Measurements from ENCODE around the gene PFKFB3. TPM values are rescaled to one million over a fixed set of nuclear protein-coding genes. Genes with fewer than 3 reads are reported as not detected.

PFKFB3 gene
- total and polyA plus RNA-seq, 2 experiments from 2014 or later: 14.5 to 23.7 TPM

GRCh38 chr10:6228647-6229046 lies 25.9 kb downstream of the PFKFB3 start:
- TF ChIP-seq EZH2 (IDR thresholded peaks at IDR 0.05; ENCODE audit: insufficient read depth, poor library complexity, severe bottlenecking) (no peak), EZH2phosphoT487 (IDR thresholded peaks at IDR 0.05; ENCODE audit: insufficient read depth, low read depth) (no peak)
- H3K4me2 ChIP-seq (ENCODE audit: unreplicated experiment): no peak overlapping the region
- no peak overlapping the region for H2AFZ ChIP-seq
- in situ Hi-C loops (cut with MboI): no loop called here
- no peaks in the 10 kb centered on the region for H3K9me2 ChIP-seq (ENCODE audit: insufficient read depth)
- H3K27me3 ChIP-seq (replicated peaks; ENCODE audit: insufficient read depth): no peaks in the 10 kb centered on the region
- H3K9ac ChIP-seq: no peak overlapping the region
- no peak overlapping the region for H3K27ac ChIP-seq
- WGBS, 2 experiments (ENCODE audit: low coverage in 1 of 2, low lambda C conversion rate in 2 of 2, missing lambda C conversion rate in 2 of 2): 75 to 78% methylated on average over 5 of the region's 5 CpGs
- H3F3A ChIP-seq (ENCODE audit: insufficient read depth): no peaks in the 10 kb centered on the region
- no peak overlapping the region for H3K4me3 ChIP-seq
- H4K20me1 ChIP-seq (ENCODE audit: insufficient read depth): no peaks in the 10 kb centered on the region
- no peaks in the 10 kb centered on the region for H3K4me1 ChIP-seq (ENCODE audit: insufficient read depth)
- no peaks in the 10 kb centered on the region for H3K9me3 ChIP-seq (ENCODE audit: low read depth)
- DNase-seq: no peak
- H3K79me2 ChIP-seq (ENCODE audit: insufficient read depth): no peaks in the 10 kb centered on the region
- H3K36me3 ChIP-seq (ENCODE audit: low read depth): peaks cover 13% of the 10 kb centered on the region; the same call in 1 of the 2 replicates

- H3K9me2 ChIP-seq (ENCODE audit: insufficient read depth): no peaks in the 10 kb centered on the region
- H3K4me3 ChIP-seq: no peak overlapping the region
- H3K4me2 ChIP-seq (ENCODE audit: unreplicated experiment): no peak overlapping the region
- in situ Hi-C loops (cut with MboI): no loop called here
- TF ChIP-seq EZH2phosphoT487 (IDR thresholded peaks at IDR 0.05; ENCODE audit: insufficient read depth, low read depth) (no peak), EZH2 (IDR thresholded peaks at IDR 0.05; ENCODE audit: insufficient read depth, poor library complexity, severe bottlenecking) (no peak)
- no peaks in the 10 kb centered on the region for H3K9me3 ChIP-seq (ENCODE audit: low read depth)
- H3F3A ChIP-seq (ENCODE audit: insufficient read depth): no peaks in the 10 kb centered on the region
- H2AFZ ChIP-seq: no peak overlapping the region
- H3K4me1 ChIP-seq (ENCODE audit: insufficient read depth): no peaks in the 10 kb centered on the region
- H3K36me3 ChIP-seq (ENCODE audit: low read depth): peaks cover 11% of the 10 kb centered on the region; the same call in 1 of the 2 replicates
- 95 to 96% methylated on average over 15 of the region's 15 CpGs for WGBS, 2 experiments (ENCODE audit: low coverage in 1 of 2, low lambda C conversion rate in 2 of 2, missing lambda C conversion rate in 2 of 2)
- no peak overlapping the region for H3K9ac ChIP-seq
- H4K20me1 ChIP-seq (ENCODE audit: insufficient read depth): no peaks in the 10 kb centered on the region
- no peak for DNase-seq
- H3K79me2 ChIP-seq (ENCODE audit: insufficient read depth): no peaks in the 10 kb centered on the region
- no peak overlapping the region for H3K27ac ChIP-seq
- no peaks in the 10 kb centered on the region for H3K27me3 ChIP-seq (replicated peaks; ENCODE audit: insufficient read depth)
These were observed 26.6 kb downstream of the PFKFB3 start for GRCh38 chr10:6229290-6229689.

- H3K79me2 ChIP-seq (ENCODE audit: insufficient read depth): no peaks in the 10 kb centered on the region
- H3K9ac ChIP-seq: no peak overlapping the region
- no peaks in the 10 kb centered on the region for H4K20me1 ChIP-seq (ENCODE audit: insufficient read depth)
- no peaks in the 10 kb centered on the region for H3K27me3 ChIP-seq (replicated peaks; ENCODE audit: insufficient read depth)
- H3K4me1 ChIP-seq (ENCODE audit: insufficient read depth): no peaks in the 10 kb centered on the region
- no peak overlapping the region for H3K4me2 ChIP-seq (ENCODE audit: unreplicated experiment)
- H3K9me3 ChIP-seq (ENCODE audit: low read depth): no peaks in the 10 kb centered on the region
- no peak overlapping the region for H3K27ac ChIP-seq
- no peak overlapping the region for H2AFZ ChIP-seq
- peaks cover 7% of the 10 kb centered on the region; the same call in 1 of the 2 replicates for H3K36me3 ChIP-seq (ENCODE audit: low read depth)
- TF ChIP-seq EZH2phosphoT487 (IDR thresholded peaks at IDR 0.05; ENCODE audit: insufficient read depth, low read depth): no peak
- no peak for TF ChIP-seq EZH2 (IDR thresholded peaks at IDR 0.05; ENCODE audit: insufficient read depth, poor library complexity, severe bottlenecking)
- no peak for DNase-seq
- no peaks in the 10 kb centered on the region for H3K9me2 ChIP-seq (ENCODE audit: insufficient read depth)
- H3F3A ChIP-seq (ENCODE audit: insufficient read depth): no peaks in the 10 kb centered on the region
- in situ Hi-C loops (cut with MboI): no loop called here
- no peak overlapping the region for H3K4me3 ChIP-seq
- 88 to 93% methylated on average over 13 of the region's 13 CpGs for WGBS, 2 experiments (ENCODE audit: low coverage in 1 of 2, low lambda C conversion rate in 2 of 2, missing lambda C conversion rate in 2 of 2)
These were observed 27.0 kb downstream of the PFKFB3 start for GRCh38 chr10:6229746-6230145.

GRCh38 chr10:6230315-6230714 lies 27.6 kb downstream of the PFKFB3 start:
- no peaks in the 10 kb centered on the region for H3K79me2 ChIP-seq (ENCODE audit: insufficient read depth)
- H3K27me3 ChIP-seq (replicated peaks; ENCODE audit: insufficient read depth): no peaks in the 10 kb centered on the region
- no peak overlapping the region for H3K4me2 ChIP-seq (ENCODE audit: unreplicated experiment)
- no peak overlapping the region for H2AFZ ChIP-seq
- in situ Hi-C loops (cut with MboI): no loop called here
- no peaks in the 10 kb centered on the region for H3F3A ChIP-seq (ENCODE audit: insufficient read depth)
- 95 to 100% methylated on average over 2 of the region's 2 CpGs for WGBS, 2 experiments (ENCODE audit: low coverage in 1 of 2, low lambda C conversion rate in 2 of 2, missing lambda C conversion rate in 2 of 2)
- H3K9me2 ChIP-seq (ENCODE audit: insufficient read depth): no peaks in the 10 kb centered on the region
- H3K9me3 ChIP-seq (ENCODE audit: low read depth): no peaks in the 10 kb centered on the region
- DNase-seq: no peak
- H3K4me3 ChIP-seq: no peak overlapping the region
- H3K9ac ChIP-seq: no peak overlapping the region
- no peaks in the 10 kb centered on the region for H3K4me1 ChIP-seq (ENCODE audit: insufficient read depth)
- TF ChIP-seq EZH2 (IDR thresholded peaks at IDR 0.05; ENCODE audit: insufficient read depth, poor library complexity, severe bottlenecking) (no peak), EZH2phosphoT487 (IDR thresholded peaks at IDR 0.05; ENCODE audit: insufficient read depth, low read depth) (no peak)
- H4K20me1 ChIP-seq (ENCODE audit: insufficient read depth): no peaks in the 10 kb centered on the region
- H3K36me3 ChIP-seq (ENCODE audit: low read depth): peaks cover 7% of the 10 kb centered on the region; the same call in 1 of the 2 replicates
- no peak overlapping the region for H3K27ac ChIP-seq

- Histone ChIP-seq H3F3A (ENCODE audit: insufficient read depth) (no peaks in the 10 kb centered on the region), H3K9me3 (ENCODE audit: low read depth) (no peaks in the 10 kb centered on the region), H4K20me1 (ENCODE audit: insufficient read depth) (no peaks in the 10 kb centered on the region), H3K9ac (no peak overlapping the region), H3K79me2 (ENCODE audit: insufficient read depth) (no peaks in the 10 kb centered on the region), H3K27me3 (replicated peaks; ENCODE audit: insufficient read depth) (no peaks in the 10 kb centered on the region), H3K4me2 (ENCODE audit: unreplicated experiment) (no peak overlapping the region), H3K27ac (no peak overlapping the region), H3K4me1 (ENCODE audit: insufficient read depth) (no peaks in the 10 kb centered on the region), H2AFZ (no peak overlapping the region), H3K4me3 (no peak overlapping the region), H3K36me3 (ENCODE audit: low read depth) (peaks cover 8% of the 10 kb centered on the region; the same call in 1 of the 2 replicates), H3K9me2 (ENCODE audit: insufficient read depth) (no peaks in the 10 kb centered on the region)
- WGBS, 2 experiments (ENCODE audit: low coverage in 1 of 2, low lambda C conversion rate in 2 of 2, missing lambda C conversion rate in 2 of 2): 96 to 98% methylated on average over 12 of the region's 12 CpGs
- TF ChIP-seq EZH2 (IDR thresholded peaks at IDR 0.05; ENCODE audit: insufficient read depth, poor library complexity, severe bottlenecking) (no peak), EZH2phosphoT487 (IDR thresholded peaks at IDR 0.05; ENCODE audit: insufficient read depth, low read depth) (no peak)
- in situ Hi-C loops (cut with MboI): no loop called here
- DNase-seq: no peak
These were observed 28.4 kb downstream of the PFKFB3 start for GRCh38 chr10:6231146-6231545.
